Measurements from ENCODE around the gene NUP214.
"Not testable (repeated sequence)": the region's sequence is repeated elsewhere in the genome, so short reads cannot be mapped to it uniquely, and the experiment has no call there.

The NUP214 gene

DNA sequence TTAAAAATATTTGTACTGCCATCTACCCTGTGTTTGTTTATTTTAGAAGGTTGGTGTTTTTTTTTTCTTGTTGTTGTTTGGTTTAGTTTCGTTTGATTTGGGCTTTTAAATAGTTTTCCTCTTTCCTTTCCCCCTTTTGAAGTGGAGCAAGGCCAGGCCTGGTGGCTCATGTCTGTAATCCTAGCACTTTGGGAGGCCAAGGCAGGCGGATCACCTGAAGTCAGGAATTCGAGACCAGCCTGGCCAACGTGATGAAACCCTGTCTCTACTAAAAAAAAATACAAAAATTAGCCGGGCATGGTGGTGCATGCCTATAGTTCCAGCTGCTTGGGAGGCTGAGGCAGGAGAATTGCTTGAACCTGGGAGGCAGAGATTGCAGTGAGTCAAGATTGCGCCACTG lies 65.6 kb downstream of the NUP214 start:
- FAIRE-seq; DNase-seq (ENCODE audit: insufficient read length, low spot score): not testable (repeated sequence)

- DNase-seq (ENCODE audit: insufficient read length, low spot score) = no peak
- no peak for FAIRE-seq
Observed at GRCh38 chr9:131191857-131192256, 66.5 kb downstream of the NUP214 start.

GRCh38 chr9:131193051-131193450 lies 67.7 kb downstream of the NUP214 start:
- no peak for FAIRE-seq
- DNase-seq (ENCODE audit: insufficient read length, low spot score) = no peak

GRCh38 chr9:131194762-131195161 lies 69.4 kb downstream of the NUP214 start:
- FAIRE-seq = no peak
- no peak for DNase-seq (ENCODE audit: insufficient read length, low spot score)

GRCh38 chr9:131197160-131197911 lies 72.0 kb downstream of the NUP214 start:
- DNase-seq (ENCODE audit: insufficient read length, low spot score) = no peak
- no peak for FAIRE-seq

- no peak for FAIRE-seq
- no peak for DNase-seq (ENCODE audit: insufficient read length, low spot score)
Observed at GRCh38 chr9:131198041-131198715, 72.8 kb downstream of the NUP214 start.

- no peak for FAIRE-seq
- DNase-seq (ENCODE audit: insufficient read length, low spot score) = no peak
Observed at GRCh38 chr9:131201856-131202255, 76.5 kb downstream of the NUP214 start.

- DNase-seq (ENCODE audit: insufficient read length, low spot score) (no peak), FAIRE-seq (no peak)
Observed at GRCh38 chr9:131203431-131204218, 78.2 kb downstream of the NUP214 start.

GRCh38 chr9:131204285-131204684 lies 78.9 kb downstream of the NUP214 start:
- no peak for DNase-seq (ENCODE audit: insufficient read length, low spot score)
- no peak for FAIRE-seq

DNA sequence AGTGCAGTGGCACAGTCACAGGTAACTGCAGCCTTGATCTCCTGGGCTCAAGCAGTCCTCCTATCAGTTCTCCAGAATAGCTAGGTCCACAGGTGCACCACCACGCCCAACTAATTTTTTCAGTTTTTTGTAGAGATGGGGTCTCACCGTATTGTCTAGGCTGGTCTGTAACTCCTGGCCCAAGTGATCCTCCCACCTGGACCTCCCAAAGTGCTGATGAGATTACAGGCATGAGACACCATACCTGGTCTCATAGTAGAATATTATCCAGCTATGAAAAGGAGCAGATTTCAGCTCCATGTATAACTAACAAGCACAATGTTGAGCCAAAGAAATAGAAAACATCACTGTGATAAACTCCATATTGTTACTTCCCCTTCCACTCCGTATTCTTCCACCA lies 81.1 kb downstream of the NUP214 start:
- DNase-seq (ENCODE audit: insufficient read length, low spot score) = no peak
- FAIRE-seq = no peak

DNA sequence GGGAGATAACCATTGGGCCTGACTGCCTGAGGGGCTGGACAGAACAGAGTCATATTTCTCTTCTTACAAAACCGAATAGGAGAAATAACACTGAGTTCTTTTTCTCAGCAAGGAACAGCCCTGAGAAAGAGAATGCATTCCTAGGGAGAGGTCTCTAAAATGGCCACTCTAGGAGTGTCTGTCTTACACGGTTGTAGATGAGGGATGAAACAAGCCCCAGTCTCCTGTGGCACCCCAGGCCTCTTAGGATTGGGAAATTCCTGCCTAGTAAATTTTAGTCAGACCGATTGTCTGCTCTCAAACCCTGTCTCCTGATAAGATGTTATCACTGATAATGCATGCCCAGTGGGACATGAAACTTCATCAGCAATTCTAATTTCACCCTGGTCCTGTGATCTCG lies 86.5 kb downstream of the NUP214 start:
- not testable (repeated sequence) for FAIRE-seq; DNase-seq (ENCODE audit: insufficient read length, low spot score)

DNA sequence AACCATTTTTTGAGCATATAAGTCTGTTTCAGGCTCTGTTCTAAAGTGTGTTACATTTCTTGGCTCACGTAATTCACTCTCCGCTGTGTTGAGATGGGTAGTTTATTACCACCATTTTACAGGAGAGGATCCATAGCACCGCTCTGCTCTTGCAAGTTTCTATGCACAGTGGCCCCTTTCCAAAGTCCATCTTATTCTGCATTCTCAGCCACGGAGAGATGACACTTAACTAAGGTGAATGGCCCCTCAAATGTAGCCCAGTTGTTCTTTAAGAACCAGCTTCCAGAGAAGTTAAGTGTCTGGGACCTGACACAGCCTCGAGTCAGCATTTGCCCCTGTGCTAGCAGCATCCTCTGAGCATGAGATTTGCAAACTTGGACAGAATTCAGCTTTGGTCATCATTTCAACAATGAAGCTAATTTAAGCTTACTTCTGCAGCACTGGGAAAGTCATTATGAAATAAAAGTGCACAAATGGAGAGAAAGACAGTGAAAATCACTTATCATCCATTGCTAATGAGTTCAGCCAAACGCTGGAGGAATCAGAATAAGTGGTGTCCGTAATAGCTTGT lies 89.0 kb downstream of the NUP214 start:
- DNase-seq (ENCODE audit: insufficient read length, low spot score) = no peak
- FAIRE-seq = no peak

- DNase-seq (ENCODE audit: insufficient read length, low spot score) (no peak), FAIRE-seq (no peak)
Observed at GRCh38 chr9:131214876-131215275, 89.5 kb downstream of the NUP214 start.

DNA sequence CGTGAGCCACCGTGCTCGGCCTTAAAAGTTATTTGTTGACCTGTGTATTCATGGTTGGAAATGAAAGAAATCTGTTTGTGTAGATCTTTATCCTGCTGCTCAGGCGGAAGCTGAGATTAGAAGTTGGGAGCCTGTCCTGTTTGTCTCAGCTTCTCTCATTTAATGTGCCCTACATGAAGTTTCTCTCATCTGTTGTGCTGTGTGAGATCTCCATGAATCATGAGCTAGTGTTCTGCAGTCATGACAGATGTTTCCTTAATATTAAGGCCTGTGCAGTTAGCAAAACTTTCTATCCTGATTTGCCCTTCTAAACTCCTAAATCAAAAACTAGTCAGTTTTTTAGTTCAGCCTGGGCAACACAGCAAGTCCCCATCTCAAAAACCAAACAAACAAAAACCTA lies 91.4 kb downstream of the NUP214 start:
- FAIRE-seq (no peak), DNase-seq (ENCODE audit: insufficient read length, low spot score) (no peak)

DNA sequence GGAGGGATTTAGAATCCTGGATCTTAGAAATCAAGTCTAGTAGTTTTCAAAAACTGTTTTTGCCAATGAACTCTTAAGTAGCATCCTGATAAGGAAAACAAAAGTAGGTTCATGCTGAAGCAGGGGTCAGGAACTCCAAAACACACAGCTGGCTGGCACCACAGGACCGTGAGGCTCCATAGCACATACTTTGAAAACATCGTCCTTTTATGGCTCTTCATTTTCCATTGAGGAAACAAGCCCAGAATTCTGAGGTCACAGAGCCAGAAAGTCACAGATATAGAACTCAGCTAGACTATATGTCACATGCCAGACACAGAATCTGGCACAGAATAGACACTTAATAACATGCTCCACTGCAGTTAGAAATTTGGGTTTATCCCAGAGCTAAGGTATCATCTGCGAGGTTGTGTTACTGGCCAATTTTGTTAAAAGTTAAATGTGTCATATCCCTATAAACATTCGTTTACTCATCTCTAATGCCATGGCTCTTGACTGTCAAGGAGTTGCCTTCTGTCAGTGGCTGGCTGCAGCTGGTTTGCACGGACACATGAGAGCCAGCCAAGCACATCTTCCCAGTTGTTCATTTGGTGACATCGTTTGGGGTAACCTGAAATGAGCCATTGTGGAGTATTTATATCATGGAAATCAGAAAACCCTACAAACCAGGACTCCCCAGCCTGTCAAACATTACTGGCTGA lies 92.1 kb downstream of the NUP214 start:
- FAIRE-seq (no peak), DNase-seq (ENCODE audit: insufficient read length, low spot score) (no peak)

DNA sequence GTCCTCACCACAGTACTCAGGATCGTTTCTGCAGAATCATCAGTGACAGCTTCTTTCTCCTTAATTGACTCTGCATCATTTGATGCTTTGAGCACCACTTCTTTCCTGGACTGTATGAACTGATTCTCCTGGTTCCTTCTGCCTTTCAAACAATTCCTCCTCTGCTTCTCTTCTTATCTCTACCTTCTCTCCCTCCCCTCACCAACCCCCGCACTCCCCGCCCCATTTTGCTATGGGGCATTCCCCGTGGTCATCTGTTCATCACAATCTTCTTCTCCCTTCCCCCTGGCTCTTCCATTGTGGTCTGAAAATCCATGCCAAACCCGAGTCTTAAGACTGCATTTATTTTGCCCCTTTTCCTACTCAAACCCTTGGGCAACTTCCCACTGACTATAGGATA lies 93.0 kb downstream of the NUP214 start:
- FAIRE-seq (no peak), DNase-seq (ENCODE audit: insufficient read length, low spot score) (no peak)

DNA sequence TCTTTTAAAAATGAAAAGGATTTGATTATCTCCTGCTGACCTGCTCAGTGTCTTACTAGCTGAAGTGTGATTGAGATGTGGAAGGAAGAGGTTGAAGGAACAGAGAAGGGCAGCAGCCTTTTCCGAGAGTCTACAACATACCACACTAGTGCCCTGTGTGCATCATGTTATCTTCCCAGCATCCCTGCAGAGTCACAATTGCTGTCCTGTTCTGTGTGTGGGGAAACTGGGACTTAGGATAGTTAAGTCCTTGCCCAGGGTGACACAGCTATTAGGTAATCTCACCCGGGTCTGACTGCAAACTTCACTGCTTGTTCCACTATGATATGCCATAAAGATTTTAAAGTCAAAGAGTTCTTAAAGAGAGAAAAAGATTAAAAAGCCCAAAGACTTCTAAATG lies 95.1 kb downstream of the NUP214 start:
- DNase-seq (ENCODE audit: insufficient read length, low spot score) (no peak), FAIRE-seq (no peak)

DNA sequence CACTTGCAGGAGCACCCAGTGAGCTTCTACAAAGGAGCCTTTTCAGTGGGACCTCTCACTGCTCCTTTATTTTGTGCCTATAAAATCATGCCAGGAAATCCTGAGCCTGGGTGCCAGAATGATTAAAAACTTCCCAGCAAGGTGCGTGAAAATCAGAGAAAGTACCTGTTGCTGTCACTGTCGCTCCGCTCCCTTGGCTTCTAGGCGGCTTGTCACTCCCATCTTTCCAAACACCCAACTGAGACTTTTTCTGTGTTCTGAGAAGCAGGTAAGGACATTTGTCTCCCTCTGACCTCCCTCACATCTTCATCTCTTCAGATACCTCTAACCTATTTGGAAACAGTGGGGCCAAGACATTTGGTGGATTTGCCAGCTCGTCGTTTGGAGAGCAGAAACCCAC lies 97.1 kb downstream of the NUP214 start:
- FAIRE-seq = no peak
- no peak for DNase-seq (ENCODE audit: insufficient read length, low spot score)

- FAIRE-seq (no peak), DNase-seq (ENCODE audit: insufficient read length, low spot score) (no peak)
Observed at GRCh38 chr9:131226226-131226625, 100.8 kb downstream of the NUP214 start.

- no peak for FAIRE-seq
- no peak for DNase-seq (ENCODE audit: insufficient read length, low spot score)
Observed at GRCh38 chr9:131227112-131227958, 101.9 kb downstream of the NUP214 start.
